Measurements from ENCODE around the gene MFSD1.
"Not testable (repeated sequence)": the region's sequence is repeated elsewhere in the genome, so short reads cannot be mapped to it uniquely, and the experiment has no call there.

MFSD1 gene

GRCh38 chr3:158775426-158776410 is 26.1 kb upstream of the MFSD1 start:
- DNase-seq (ENCODE audit: low read depth, low spot score), result no peak

DNA sequence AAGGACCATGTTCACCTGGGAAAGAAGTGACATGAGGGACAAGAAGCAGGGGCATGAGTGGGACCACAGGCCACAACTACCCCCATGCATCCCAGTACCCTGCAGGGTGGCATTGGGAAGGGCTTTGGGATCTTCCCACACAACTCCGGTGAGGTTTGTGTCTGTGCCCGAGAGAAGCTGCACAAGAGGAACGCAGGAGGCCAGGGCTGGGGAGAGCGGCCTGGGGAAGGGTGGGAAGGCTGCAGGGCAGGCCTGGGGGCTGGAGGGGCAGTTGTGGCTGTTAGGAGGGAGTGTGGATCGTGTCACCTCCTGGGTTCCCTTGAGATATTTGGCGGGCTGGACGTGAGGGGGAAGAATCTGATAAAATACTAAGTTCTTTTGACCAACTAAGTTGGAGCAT is 25.3 kb upstream of the MFSD1 start:
- no peak for DNase-seq (ENCODE audit: low read depth, low spot score)

DNA sequence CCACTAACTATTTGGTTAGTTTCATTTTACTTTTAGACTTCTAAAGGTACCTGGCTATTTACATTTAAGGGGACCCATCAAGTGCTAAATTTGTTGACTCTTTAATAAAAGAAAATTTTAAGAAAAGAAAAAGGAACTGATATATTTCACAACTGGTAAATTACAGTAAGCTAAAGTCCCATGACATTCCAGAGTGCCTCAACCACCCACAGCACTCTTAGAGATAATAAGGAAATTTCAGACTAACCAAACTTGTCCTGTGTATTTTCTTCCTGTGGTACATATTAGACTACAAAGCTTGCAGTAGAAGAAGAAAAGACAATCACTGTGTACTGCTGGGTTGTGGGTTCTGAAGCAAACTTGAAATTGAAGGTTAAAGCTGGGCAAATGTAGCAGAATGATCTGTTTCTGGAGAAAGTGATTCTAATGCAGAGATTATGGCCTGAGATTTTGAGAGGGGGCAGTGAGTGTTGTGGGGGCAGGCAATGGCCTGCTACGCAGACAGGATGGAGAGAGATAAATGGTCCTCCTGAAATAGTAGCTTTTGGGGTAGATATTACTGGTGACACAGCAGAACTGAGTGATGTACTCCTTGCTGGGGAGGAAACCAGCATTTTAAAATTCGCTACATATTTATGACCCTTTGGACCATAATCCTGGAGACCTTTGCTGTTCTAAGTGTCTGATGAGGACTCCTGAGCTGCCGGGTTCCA is 24.5 kb upstream of the MFSD1 start:
- no peak for DNase-seq (ENCODE audit: low read depth, low spot score)

DNA sequence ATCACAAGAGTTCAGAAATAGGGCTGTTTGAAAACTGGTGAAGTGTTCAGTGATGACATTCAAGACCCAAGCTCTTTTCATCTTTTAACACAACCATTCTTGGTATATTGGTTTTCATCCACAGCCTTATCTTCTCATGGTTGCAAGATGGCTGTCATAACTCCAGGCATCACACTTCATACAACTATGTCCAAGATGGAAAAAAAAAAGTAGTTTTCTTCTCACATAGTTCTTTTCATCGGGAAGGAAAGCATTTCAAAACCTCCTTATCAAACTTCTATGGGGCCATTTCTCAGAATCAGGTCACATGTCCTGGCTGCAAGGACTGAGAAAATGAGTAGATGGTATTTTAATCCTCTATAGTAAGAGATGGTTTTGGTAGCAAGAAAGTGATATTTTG is 21.1 kb upstream of the MFSD1 start:
- no peak for DNase-seq (ENCODE audit: low read depth, low spot score)

DNA sequence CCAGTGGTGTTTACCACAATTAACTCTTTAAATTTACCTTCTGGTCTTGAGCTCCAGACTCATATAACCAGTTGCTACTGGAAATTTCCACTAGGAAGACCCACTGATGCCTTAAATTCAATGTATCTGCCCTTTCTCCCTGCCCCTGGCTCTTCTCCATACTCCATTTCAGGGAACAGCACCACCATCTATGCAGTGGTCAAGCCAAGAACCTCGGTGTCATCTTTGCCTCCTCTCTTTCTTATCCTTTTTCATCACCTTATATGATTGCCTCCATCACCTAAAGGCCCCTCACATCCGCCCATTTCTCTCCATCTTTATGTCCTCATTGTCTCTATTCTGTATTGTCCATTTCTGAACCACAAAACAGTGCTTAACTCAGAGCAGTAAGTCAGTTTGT is 20.7 kb upstream of the MFSD1 start:
- no peak for DNase-seq (ENCODE audit: low read depth, low spot score)

DNA sequence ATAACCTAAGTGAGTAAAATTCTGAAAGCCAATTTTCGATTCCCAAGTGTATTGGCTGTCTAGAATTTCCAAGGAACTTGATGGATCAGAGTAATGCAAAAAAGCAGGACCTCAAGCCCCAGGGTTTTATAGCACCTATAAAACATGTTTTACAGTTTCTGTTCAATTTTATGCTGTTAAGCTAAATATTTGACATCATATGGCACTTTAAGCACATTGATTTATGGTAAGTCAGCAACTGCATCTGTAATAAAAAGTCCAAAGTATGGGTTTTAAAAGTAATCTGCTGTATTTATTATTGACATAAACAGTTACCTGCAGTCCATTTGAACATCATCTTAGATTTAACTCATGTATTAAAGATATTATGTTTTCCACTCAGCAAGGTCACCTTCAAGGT is 20.0 kb upstream of the MFSD1 start:
- no peak for DNase-seq (ENCODE audit: low read depth, low spot score)

DNA sequence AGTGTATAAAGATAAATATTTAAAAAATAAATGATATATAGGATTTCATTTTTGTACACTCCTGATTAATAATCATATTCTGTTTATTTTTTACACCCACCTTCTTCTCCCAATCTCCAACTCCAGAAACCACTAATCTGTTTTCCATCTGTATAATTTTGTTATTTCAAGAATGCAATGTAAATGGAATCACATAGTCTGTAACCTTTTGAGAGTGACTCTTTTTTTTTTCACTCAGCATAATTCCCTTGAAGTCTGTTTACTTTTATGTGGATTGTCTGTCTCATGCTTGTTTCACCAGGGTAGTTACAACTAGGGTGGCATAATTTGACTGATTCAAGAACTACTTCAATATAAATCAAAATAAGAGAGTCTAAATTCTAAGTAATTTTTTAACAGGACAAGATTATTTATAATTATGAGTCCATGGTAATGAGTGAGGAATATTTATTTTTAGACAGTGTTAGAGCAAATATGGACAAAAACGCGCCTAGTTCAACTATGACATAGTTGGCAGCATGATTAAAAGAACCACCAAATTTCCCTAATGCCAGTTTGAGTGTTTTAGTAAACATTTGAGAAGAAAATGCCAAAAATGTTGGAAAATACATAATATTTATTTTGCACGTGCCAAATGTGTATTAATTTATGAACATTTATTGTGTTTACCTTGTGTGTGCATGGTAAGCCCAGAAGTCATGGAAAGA is 19.4 kb upstream of the MFSD1 start:
- no peak for DNase-seq (ENCODE audit: low read depth, low spot score)

GRCh38 chr3:158783051-158783450 is 18.8 kb upstream of the MFSD1 start:
- no peak for DNase-seq (ENCODE audit: low read depth, low spot score)

- DNase-seq (ENCODE audit: low read depth, low spot score), result no peak
Observed at GRCh38 chr3:158785972-158786371, 15.9 kb upstream of the MFSD1 start.

GRCh38 chr3:158788446-158788845 is 13.4 kb upstream of the MFSD1 start:
- no peak for DNase-seq (ENCODE audit: low read depth, low spot score)

GRCh38 chr3:158789592-158789991 is 12.3 kb upstream of the MFSD1 start:
- no peak for DNase-seq (ENCODE audit: low read depth, low spot score)

GRCh38 chr3:158790901-158791589 is 10.8 kb upstream of the MFSD1 start:
- DNase-seq (ENCODE audit: low read depth, low spot score), result no peak

DNA sequence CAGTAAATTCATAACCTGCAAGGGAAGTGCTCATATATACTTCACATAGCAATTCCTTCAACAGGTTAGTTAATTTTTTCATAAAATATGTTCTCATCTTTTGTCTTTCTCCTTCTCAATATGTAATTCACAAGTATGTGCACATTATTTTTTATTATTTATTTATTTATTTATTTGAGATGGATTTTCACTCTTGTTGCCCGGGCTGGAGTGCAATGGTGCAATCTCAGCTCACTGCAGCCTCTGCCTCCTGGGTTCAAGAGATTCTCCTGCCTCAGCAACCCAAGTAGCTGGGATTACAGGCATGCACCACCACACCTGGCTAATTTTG is 10.3 kb upstream of the MFSD1 start:
- not testable (repeated sequence) for DNase-seq (ENCODE audit: low read depth, low spot score)

- no peak for DNase-seq (ENCODE audit: low read depth, low spot score)
Observed at GRCh38 chr3:158792709-158793108, 9.1 kb upstream of the MFSD1 start.

GRCh38 chr3:158794206-158794605 is 7.6 kb upstream of the MFSD1 start:
- DNase-seq (ENCODE audit: low read depth, low spot score), result no peak

DNA sequence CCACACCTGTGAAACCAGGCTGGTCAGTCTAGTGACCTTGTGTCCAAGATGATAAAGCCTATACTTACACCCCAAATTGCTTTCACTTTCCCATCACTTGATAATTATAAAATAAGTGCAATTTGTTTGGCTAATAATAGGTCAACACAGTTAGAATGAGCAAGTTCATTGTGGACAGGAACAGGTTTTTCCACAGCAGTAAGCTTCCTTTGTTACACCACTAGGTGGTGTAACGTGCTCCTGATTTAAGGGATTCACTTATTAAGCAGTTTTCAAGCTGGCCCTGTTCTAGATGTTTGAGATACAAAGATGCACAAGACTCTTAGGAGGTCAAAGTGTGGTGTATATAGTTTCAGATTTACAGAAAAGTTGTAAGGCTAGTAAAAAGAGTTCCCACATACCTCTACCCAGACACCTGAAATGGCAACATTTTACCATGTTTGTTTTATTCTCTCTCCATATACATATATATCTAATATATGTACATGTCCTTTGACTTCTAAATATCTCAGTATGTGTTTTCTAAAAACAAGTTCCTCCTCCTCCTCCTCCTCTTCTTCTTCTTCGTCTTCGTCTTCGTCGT is 6.8 kb upstream of the MFSD1 start:
- no peak for DNase-seq (ENCODE audit: low read depth, low spot score)

GRCh38 chr3:158801201-158801600 is 653 bp upstream of the MFSD1 start:
- no peak for DNase-seq (ENCODE audit: low read depth, low spot score)

GRCh38 chr3:158802409-158803268 is 785 bp downstream of the MFSD1 start:
- no peak for DNase-seq (ENCODE audit: low read depth, low spot score)

- no peak for DNase-seq (ENCODE audit: low read depth, low spot score)
Observed at GRCh38 chr3:158804441-158804840, 2.6 kb downstream of the MFSD1 start.

GRCh38 chr3:158808697-158809096 is 6.8 kb downstream of the MFSD1 start:
- no peak for DNase-seq (ENCODE audit: low read depth, low spot score)
